ENCODE results near the gene REXO1. TPM values are rescaled to one million over a fixed set of nuclear protein-coding genes. Genes with fewer than 3 reads are reported as not detected.
A peak's percentile ranks its signal among the peaks of the same experiment; 100 is the strongest.

Gene REXO1
- total RNA-seq, 8 experiments from 2014 or later, result 6.3 to 20.9 (median 11.1) TPM

GRCh38 chr19:1779574-1779973 is 68.7 kb downstream of the REXO1 start:
- in situ Hi-C loops (cut with MboI; ENCODE audit: low pct_unique_long_range_greater_than_20kb in 2 of 9, low sequenced_read_pairs in 9 of 9, unreplicated experiment in 9 of 9), result loop anchor here in 3 of 9 experiments (25.0 kb wide), 2 partner anchors 92 to 242 kb away; no protein-coding TSS in a partner anchor

DNA sequence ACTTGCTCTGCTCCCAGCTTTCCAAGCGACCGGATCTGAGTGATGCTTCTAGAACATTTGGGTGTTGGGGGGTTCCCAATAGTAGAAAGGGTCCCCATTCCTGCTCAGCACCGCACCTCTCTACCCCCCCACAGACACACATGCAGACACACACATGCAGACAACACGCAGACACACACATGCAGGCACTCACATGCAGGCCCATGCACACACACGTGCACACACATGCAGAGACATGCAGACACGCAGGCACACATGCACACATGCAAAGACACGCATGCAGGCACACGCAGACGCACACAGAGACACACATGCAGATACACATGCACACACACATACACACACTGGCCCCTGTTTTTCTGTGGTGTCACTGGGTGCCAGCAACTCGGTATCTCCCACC is 71.1 kb downstream of the REXO1 start:
- Histone ChIP-seq H3K4me1 (replicated peaks in 1 of 2) (peaks cover 0 to 9% of the 10 kb centered on the region in 2 donors), H3K27ac (no peak overlapping the region), H3K4me3 (no peak overlapping the region)
- ATAC-seq (replicated peaks in 6 of 8), result no peak
- in situ Hi-C loops (cut with MboI; ENCODE audit: low pct_unique_long_range_greater_than_20kb in 2 of 9, low sequenced_read_pairs in 9 of 9, unreplicated experiment in 9 of 9), result loop anchor here in 3 of 9 experiments (25.0 kb wide), 2 partner anchors 90 to 240 kb away; no protein-coding TSS in a partner anchor
- 0 to 80% (median 20%) methylated on average over 1 to 3 of the region's 10 CpGs; no CpG with 5 or more reads in 4 of the 10 experiments for WGBS, 10 experiments

More at GRCh38 chr19:1779574-1779973, 68.7 kb downstream of the REXO1 start:
- peaks cover 0 to 9% of the 10 kb centered on the region in 2 donors for H3K4me1 ChIP-seq (replicated peaks in 1 of 2)
- H3K27ac ChIP-seq, result no peak overlapping the region
- H3K4me3 ChIP-seq, result no peak overlapping the region
- no peak for ATAC-seq (replicated peaks in 6 of 8)
- 0 to 28% (median 9%) methylated on average over 1 to 9 of the region's 16 CpGs; no CpG with 5 or more reads in 3 of the 10 experiments for WGBS, 10 experiments

- H3K4me1 ChIP-seq (replicated peaks in 1 of 2), result peaks cover 0 to 9% of the 10 kb centered on the region in 2 donors
- no peak for ATAC-seq (replicated peaks in 6 of 8)
- no peak overlapping the region for H3K27ac ChIP-seq
- WGBS, 10 experiments, result 0 to 8% (median 6%) methylated on average over 2 to 5 of the region's 23 CpGs; no CpG with 5 or more reads in 7 of the 10 experiments
- in situ Hi-C loops (cut with MboI; ENCODE audit: low pct_unique_long_range_greater_than_20kb in 2 of 9, low sequenced_read_pairs in 9 of 9, unreplicated experiment in 9 of 9), result loop anchor here in 3 of 9 experiments (25.0 kb wide), 2 partner anchors 89 to 239 kb away; no protein-coding TSS in a partner anchor
- no peak overlapping the region for H3K4me3 ChIP-seq
These were observed 71.6 kb downstream of the REXO1 start for GRCh38 chr19:1776606-1777147.

DNA sequence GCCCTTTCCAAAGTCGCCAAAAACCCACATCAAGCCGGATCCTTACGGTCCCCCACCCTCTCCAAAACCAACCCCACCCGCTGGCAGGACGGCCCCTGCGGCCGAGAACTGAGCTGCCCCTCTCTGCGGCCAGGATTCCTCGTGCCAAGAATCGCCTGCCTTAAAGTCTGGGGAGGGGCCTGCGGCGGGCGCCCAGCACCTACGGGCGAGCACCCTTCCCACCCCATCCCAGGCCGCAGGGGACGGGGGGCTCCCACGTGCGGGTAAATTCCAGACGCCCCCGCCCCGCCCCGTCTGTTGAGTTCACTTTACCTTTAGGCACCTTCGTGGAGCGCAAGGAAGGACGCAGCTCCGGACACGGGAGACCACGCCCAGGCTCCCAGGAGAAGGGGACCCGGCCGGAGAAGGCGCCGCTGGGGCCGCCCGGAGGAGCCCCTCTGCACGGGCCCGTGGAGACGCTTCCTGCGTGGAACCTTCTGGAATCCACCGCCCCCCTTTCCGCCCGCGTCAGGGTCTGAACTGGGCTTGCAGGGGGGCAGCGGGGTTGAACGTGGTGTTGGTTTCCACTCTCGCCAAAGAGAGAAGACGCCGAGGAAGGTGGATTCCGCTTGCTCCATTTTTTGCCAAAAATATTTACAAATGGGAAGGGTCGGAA is 72.2 kb downstream of the REXO1 start:
- peaks cover 0 to 9% of the 10 kb centered on the region in 2 donors for H3K4me1 ChIP-seq (replicated peaks in 1 of 2)
- no peak overlapping the region for H3K27ac ChIP-seq
- no peak for ATAC-seq (replicated peaks in 6 of 8)
- no peak overlapping the region for H3K4me3 ChIP-seq
- in situ Hi-C loops (cut with MboI; ENCODE audit: low pct_unique_long_range_greater_than_20kb in 2 of 9, low sequenced_read_pairs in 9 of 9, unreplicated experiment in 9 of 9), result loop anchor here in 3 of 9 experiments (25.0 kb wide), 2 partner anchors 89 to 239 kb away; no protein-coding TSS in a partner anchor
- WGBS, 10 experiments, result 0 to 3% methylated on average over 6 to 9 of the region's 50 CpGs; no CpG with 5 or more reads in 8 of the 10 experiments

DNA sequence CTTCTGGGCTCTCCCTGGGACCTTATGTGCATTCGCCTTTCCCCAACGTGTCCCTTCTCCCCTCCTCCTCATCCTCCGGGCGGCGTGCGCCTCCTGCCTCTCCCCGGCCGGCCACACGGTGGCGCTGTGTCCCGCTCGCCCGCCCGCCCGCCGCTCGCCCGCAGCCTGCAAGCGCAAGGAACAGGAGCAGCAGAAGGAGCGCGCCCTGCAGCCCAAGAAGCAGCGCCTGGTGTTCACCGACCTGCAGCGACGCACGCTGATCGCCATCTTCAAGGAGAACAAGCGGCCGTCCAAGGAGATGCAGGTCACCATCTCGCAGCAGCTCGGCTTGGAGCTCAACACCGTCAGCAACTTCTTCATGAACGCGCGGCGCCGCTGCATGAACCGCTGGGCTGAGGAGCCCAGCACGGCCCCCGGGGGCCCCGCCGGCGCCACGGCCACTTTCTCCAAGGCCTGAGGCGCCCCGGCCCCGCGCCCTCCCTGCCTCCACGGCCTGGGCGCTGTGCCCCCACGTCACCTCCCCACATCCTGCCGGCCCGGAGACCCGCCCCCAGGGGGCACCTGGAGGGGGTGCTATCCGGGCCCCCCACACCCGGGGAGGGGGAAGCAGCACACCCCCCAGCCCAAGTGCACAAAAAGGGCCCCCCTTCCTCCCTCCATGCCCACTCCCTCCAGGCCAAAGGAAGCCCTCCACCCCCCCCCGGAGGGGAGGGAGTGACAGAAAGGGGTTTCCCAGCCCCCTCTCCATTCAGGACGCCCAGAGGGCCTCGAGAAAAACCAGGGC is 73.1 kb downstream of the REXO1 start:
- peaks cover 0 to 9% of the 10 kb centered on the region in 2 donors for H3K4me1 ChIP-seq (replicated peaks in 1 of 2)
- 10 to 20% methylated on average over 1 to 2 of the region's 59 CpGs; no CpG with 5 or more reads in 8 of the 10 experiments for WGBS, 10 experiments
- in situ Hi-C loops (cut with MboI; ENCODE audit: low pct_unique_long_range_greater_than_20kb in 2 of 9, low sequenced_read_pairs in 9 of 9, unreplicated experiment in 9 of 9), result loop anchor here in 4 of 9 experiments (25.0 kb wide), 2 partner anchors 88 to 238 kb away; no protein-coding TSS in a partner anchor
- peak in 3 of 8 experiments; percentile 33 to 87 (median 64) for ATAC-seq (replicated peaks in 6 of 8)
- no peak overlapping the region for H3K4me3 ChIP-seq
- H3K27ac ChIP-seq, result no peak overlapping the region

GRCh38 chr19:1773184-1773583 is 75.1 kb downstream of the REXO1 start:
- Histone ChIP-seq H3K27ac (no peak overlapping the region), H3K4me1 (replicated peaks in 1 of 2) (peaks cover 0 to 12% of the 10 kb centered on the region in 2 donors), H3K4me3 (no peak overlapping the region)
- in situ Hi-C loops (cut with MboI; ENCODE audit: low pct_unique_long_range_greater_than_20kb in 2 of 9, low sequenced_read_pairs in 9 of 9, unreplicated experiment in 9 of 9), result loop anchor here in 1 of 9 experiments (25.0 kb wide), 1 partner anchor 236 kb away; no protein-coding TSS in a partner anchor
- peak in 5 of 8 experiments; percentile 16 to 70 (median 41) for ATAC-seq (replicated peaks in 6 of 8)
- 0 to 48% (median 27%) methylated on average over 1 to 5 of the region's 8 CpGs; no CpG with 5 or more reads in 3 of the 10 experiments for WGBS, 10 experiments

GRCh38 chr19:1770866-1771576 is 77.3 kb downstream of the REXO1 start:
- ATAC-seq (replicated peaks in 6 of 8), result no peak
- Histone ChIP-seq H3K4me3 (no peak overlapping the region), H3K4me1 (replicated peaks in 1 of 2) (peaks cover 0 to 10% of the 10 kb centered on the region in 2 donors), H3K27ac (no peak overlapping the region)
- 43 to 100% (median 68%) methylated on average over 1 to 4 of the region's 4 CpGs for WGBS, 10 experiments
- in situ Hi-C loops (cut with MboI; ENCODE audit: low pct_unique_long_range_greater_than_20kb in 2 of 9, low sequenced_read_pairs in 9 of 9, unreplicated experiment in 9 of 9), result loop anchor here in 1 of 9 experiments (25.0 kb wide), 1 partner anchor 234 kb away; no protein-coding TSS in a partner anchor

GRCh38 chr19:1769645-1769985 is 78.7 kb downstream of the REXO1 start:
- no CpG with 5 or more reads among the region's 12 CpGs for WGBS, 10 experiments
- peak overlapping the region in 1 of 2 donors; percentile 65 for H3K27ac ChIP-seq
- H3K4me3 ChIP-seq, result no peak overlapping the region
- in situ Hi-C loops (cut with MboI; ENCODE audit: low pct_unique_long_range_greater_than_20kb in 2 of 9, low sequenced_read_pairs in 9 of 9, unreplicated experiment in 9 of 9), result loop anchor here in 1 of 9 experiments (25.0 kb wide), 1 partner anchor 232 kb away; no protein-coding TSS in a partner anchor
- peaks cover 3 to 21% of the 10 kb centered on the region in 2 donors for H3K4me1 ChIP-seq (replicated peaks in 1 of 2)
- peak in 4 of 8 experiments; percentile 34 to 54 (median 43) for ATAC-seq (replicated peaks in 6 of 8)

DNA sequence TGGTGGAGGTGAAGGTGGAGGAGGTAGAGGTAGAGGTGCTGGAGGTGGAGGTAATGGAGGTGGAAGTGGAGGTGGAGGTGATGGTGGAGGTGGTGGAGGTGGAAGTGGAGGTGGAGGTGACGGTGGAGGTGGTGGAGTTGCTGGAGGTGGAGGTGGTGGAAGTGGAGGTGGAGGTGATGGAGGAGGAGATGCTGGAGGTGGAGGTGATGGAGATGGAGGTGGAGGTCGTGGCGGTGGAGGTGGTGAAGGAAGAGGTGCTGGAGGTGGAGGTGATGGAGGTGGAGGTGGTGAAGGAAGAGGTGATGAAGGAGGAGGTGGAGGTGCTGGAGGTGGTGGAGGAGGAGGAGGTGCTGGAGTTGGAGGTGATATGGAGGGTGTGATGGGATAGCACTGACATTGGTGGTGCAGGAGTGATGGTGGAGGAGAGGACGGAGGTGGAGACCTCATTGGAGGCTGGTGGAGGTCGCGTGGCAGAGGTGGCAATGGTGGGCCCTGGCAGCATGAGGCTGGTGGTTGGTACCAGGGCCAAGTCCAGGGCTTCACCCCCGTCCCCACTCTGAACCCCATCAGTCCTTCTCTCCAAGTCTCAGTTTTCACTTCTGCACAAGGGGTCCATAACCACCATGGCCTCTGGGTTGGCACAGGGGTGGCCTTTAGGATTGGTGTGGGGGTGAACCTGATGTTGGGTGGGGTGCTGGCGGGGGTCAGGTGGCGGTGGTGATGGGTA is 79.2 kb downstream of the REXO1 start:
- in situ Hi-C loops (cut with MboI; ENCODE audit: low pct_unique_long_range_greater_than_20kb in 2 of 9, low sequenced_read_pairs in 9 of 9, unreplicated experiment in 9 of 9), result loop anchor here in 1 of 9 experiments (25.0 kb wide), 1 partner anchor 232 kb away; no protein-coding TSS in a partner anchor
- 54 to 100% (median 80%) methylated on average over 1 to 4 of the region's 9 CpGs; no CpG with 5 or more reads in 7 of the 10 experiments for WGBS, 10 experiments
- H3K27ac ChIP-seq, result peak overlapping the region in 1 of 2 donors; percentile 65
- H3K4me1 ChIP-seq (replicated peaks in 1 of 2), result peaks cover 3 to 25% of the 10 kb centered on the region in 2 donors
- H3K4me3 ChIP-seq, result no peak overlapping the region
- no peak for ATAC-seq (replicated peaks in 6 of 8)

DNA sequence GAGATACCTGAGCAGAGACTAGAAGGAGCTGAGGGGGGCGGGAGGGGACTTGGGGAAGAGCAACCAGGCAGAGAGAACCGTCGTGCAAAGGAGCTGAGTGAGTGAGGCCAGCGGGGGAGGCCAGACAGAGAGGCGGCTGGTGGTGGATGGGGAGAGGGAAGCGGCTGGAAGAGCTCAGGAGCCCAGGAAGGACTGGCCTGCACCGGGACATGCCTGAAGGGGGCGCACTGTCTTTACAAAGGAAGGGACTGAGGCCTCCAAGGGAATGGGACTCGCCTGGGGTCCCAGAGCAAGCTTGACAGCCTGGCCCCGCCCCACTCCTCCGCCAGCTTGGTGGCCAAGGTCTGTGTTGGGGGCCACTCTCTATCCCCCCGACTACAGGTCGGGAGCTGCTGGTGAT is 80.0 kb downstream of the REXO1 start:
- ATAC-seq (replicated peaks in 6 of 8), result peak in 3 of 8 experiments; percentile 21 to 55 (median 33)
- in situ Hi-C loops (cut with MboI; ENCODE audit: low pct_unique_long_range_greater_than_20kb in 2 of 9, low sequenced_read_pairs in 9 of 9, unreplicated experiment in 9 of 9), result loop anchor here in 1 of 9 experiments (25.0 kb wide), 1 partner anchor 231 kb away; no protein-coding TSS in a partner anchor
- H3K27ac ChIP-seq, result no peak overlapping the region
- H3K4me3 ChIP-seq, result no peak overlapping the region
- peaks cover 3 to 30% of the 10 kb centered on the region in 2 donors for H3K4me1 ChIP-seq (replicated peaks in 1 of 2)
- WGBS, 10 experiments, result 0 to 60% (median 3%) methylated on average over 1 to 3 of the region's 13 CpGs; no CpG with 5 or more reads in 6 of the 10 experiments

DNA sequence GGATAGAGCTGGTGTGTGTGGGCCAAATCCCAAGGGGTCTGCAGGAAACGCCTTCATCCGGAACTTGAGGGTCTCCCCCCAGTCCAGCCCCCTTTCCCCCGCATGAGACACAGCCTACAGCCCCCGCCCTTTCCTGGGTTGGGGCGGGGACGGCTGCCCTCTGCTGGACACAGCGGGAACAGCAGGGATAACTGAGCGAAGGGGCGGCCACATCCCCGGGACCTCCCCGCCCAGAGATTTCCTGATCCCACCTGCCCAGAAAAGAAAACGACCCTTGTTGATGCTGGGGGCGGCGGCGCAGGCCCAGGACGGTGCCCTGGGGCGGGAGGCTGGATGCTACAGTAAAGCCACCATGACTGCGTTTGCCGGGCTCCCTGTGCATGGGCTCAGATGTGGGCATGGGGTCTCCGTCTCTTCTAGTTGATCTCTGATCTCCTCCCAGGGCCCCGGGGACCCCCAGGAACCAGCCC is 80.8 kb downstream of the REXO1 start:
- H3K4me3 ChIP-seq, result peak overlapping the region in 1 of 5 donors; percentile 2

More for the DNA sequence above, 80.8 kb downstream of the REXO1 start:
- Histone ChIP-seq H3K27ac (no peak overlapping the region), H3K4me1 (replicated peaks in 1 of 2) (peaks cover 3 to 30% of the 10 kb centered on the region in 2 donors)
- in situ Hi-C loops (cut with MboI; ENCODE audit: low pct_unique_long_range_greater_than_20kb in 2 of 9, low sequenced_read_pairs in 9 of 9, unreplicated experiment in 9 of 9), result loop anchor here in 1 of 9 experiments (25.0 kb wide), 1 partner anchor 230 kb away; no protein-coding TSS in a partner anchor
- ATAC-seq (replicated peaks in 6 of 8), result peak; percentile 29 to 86 (median 50)
- WGBS, 10 experiments, result 0 to 40% (median 0%) methylated on average over 1 to 4 of the region's 21 CpGs; no CpG with 5 or more reads in 5 of the 10 experiments

Data from motor neuron (in vitro differentiated cells).